K562 (cell line): ENCODE results near the gene SERINC5. TPM values are rescaled to one million over a fixed set of nuclear protein-coding genes. Genes with fewer than 3 reads are reported as not detected.
"Not testable (repeated sequence)": the region's sequence is repeated elsewhere in the genome, so short reads cannot be mapped to it uniquely, and the experiment has no call there.

Source experiments
- ATAC-seq: fragments of 200-7000 bp; cut with Tn5 transposase; 3 replicates; pipeline ENCODE4 v1.9.1; 2020; ENCODE audit warnings: moderate library complexity
- BruUV-seq: library from RNA; stranded (reverse); fragments of 400-500 nt; replicated peaks from 2 replicates; lab custom pipeline; 2021; lab: Mats Ljungman, UMichigan
- CTCF ChIA-PET: fragments of 300-600 bp; formaldehyde crosslinking; extraction: SDS; loops from one replicate; lab custom pipeline; 2021; ENCODE audit warnings: low intra/inter-chr PET ratio; lab: Yijun Ruan, JAX
- POLR2A ChIA-PET: fragments of 300-600, 350-650 bp; sonication (Branson Sonifier 250); formaldehyde crosslinking; extraction: SDS; loops from one replicate; lab custom pipeline; 2021; ENCODE audit warnings: antibody characterized with exemption, inconsistent platforms; lab: Yijun Ruan, JAX
- DNase-seq, 4 experiments: peaks; one replicate each; pipeline versions ENCODE4 v3.0.0 to v3.0.0-alpha.2; 2011 to 2018; ENCODE audit warnings: low spot score in 3 of 4, mixed read lengths in 3 of 4; ENCODE audit errors: extremely low read depth in 1 of 4
- FAIRE-seq: peaks from 2 replicates; lab custom pipeline; 2011; peaks lifted over from hg19 to GRCh38; lab: Jason Lieb, UNC
- H2AFZ ChIP-seq: 2 replicates; pipeline ENCODE4 v1.6.0; 2011; ENCODE audit warnings: low read depth, low read length, control low read depth, inconsistent platforms
- H3K27ac ChIP-seq: fragments of 200-600 bp; 3 replicates; pipeline ENCODE4 v1.8.0; 2011; ENCODE audit warnings: low read depth, mild to moderate bottlenecking, control low read depth, inconsistent platforms, low read length, moderate library complexity, mixed read lengths; ENCODE audit errors: extremely low read depth
- H3K27me3 ChIP-seq, 2 experiments: fragments of 300-600 bp in 1 of 2; 2 replicates in 1 of 2; 3 replicates in 1 of 2; pipeline versions ENCODE4 v1.6.0 to v1.8.0; 2011; ENCODE audit warnings: inconsistent platforms in 2 of 2, low read length in 2 of 2, mild to moderate bottlenecking in 1 of 2, mixed read lengths in 1 of 2, moderate library complexity in 1 of 2; ENCODE audit not compliant: control insufficient read depth in 2 of 2, insufficient read depth in 2 of 2
- H3K36me3 ChIP-seq: fragments of 300-600 bp; 3 replicates; pipeline ENCODE4 v1.8.0; 2011; ENCODE audit warnings: mild to moderate bottlenecking, low read length, inconsistent platforms; ENCODE audit not compliant: control insufficient read depth, insufficient read depth
- H3K4me1 ChIP-seq, 2 experiments: fragments of 200-600 bp in 1 of 2; replicated peaks in 1 of 2; 2 replicates in 1 of 2; 3 replicates in 1 of 2; pipeline versions ENCODE4 v1.5.1 to v1.8.0; 2011; ENCODE audit warnings: inconsistent platforms in 2 of 2, low read length in 2 of 2, mild to moderate bottlenecking in 1 of 2, mixed read lengths in 1 of 2, moderate library complexity in 1 of 2; ENCODE audit not compliant: control insufficient read depth in 2 of 2, insufficient read depth in 2 of 2
- H3K4me2 ChIP-seq: 2 replicates; pipeline ENCODE4 v1.6.1; 2011; ENCODE audit warnings: low read length, control low read depth, inconsistent platforms, mixed read lengths; ENCODE audit not compliant: insufficient read depth
- H3K4me3 ChIP-seq: fragments of 200-600 bp; sonication (generic), shearing (Covaris generic); 2 replicates; pipeline ENCODE4 v1.5.1; 2016; ENCODE audit warnings: control low read depth, inconsistent platforms
- H3K79me2 ChIP-seq: fragments of 200-600 bp; 3 replicates; pipeline ENCODE4 v1.8.0; 2011; ENCODE audit warnings: low read length, inconsistent platforms; ENCODE audit not compliant: control insufficient read depth, insufficient read depth
- H3K9ac ChIP-seq, 2 experiments: 2 replicates each; pipeline versions ENCODE4 v1.6.0 to v1.6.1; 2011; ENCODE audit warnings: low read depth in 2 of 2, low read length in 2 of 2, control low read depth in 1 of 2, inconsistent platforms in 1 of 2, mild to moderate bottlenecking in 1 of 2, mixed read lengths in 1 of 2; ENCODE audit not compliant: insufficient read depth in 1 of 2
- H3K9me1 ChIP-seq: one replicate; pipeline ENCODE4 v1.6.0; 2011; ENCODE audit warnings: inconsistent platforms, mild to moderate bottlenecking, low read length, moderate library complexity; ENCODE audit not compliant: control insufficient read depth, insufficient read depth
- H3K9me3 ChIP-seq: replicated peaks from 2 replicates; pipeline ENCODE4 v1.5.1; 2011; ENCODE audit warnings: low read depth, low read length, inconsistent platforms; ENCODE audit not compliant: control insufficient read depth, insufficient read depth
- H4K20me1 ChIP-seq: replicated peaks from 2 replicates; pipeline ENCODE4 v1.6.1; 2011; ENCODE audit warnings: low read length, inconsistent platforms, mixed read lengths; ENCODE audit not compliant: control insufficient read depth, insufficient read depth
- ADNP ChIP-seq: fragments of 200-800 bp; sonication (Bioruptor generic); IDR thresholded peaks from 2 replicates; pipeline ENCODE4 v1.6.1; 2016; ENCODE audit warnings: missing genetic modification characterization, missing compliant biosample characterization
- ATF3 ChIP-seq, 2 experiments: fragments of 450-650 bp in 1 of 2; sonication (generic) in 1 of 2; formaldehyde crosslinking in 1 of 2; IDR thresholded peaks in 1 of 2; conservative IDR thresholded peaks in 1 of 2; 2 replicates each; pipeline versions ENCODE4 v1.6.1 to v1.8.1; 2016 to 2023; ENCODE audit warnings: mild to moderate bottlenecking in 2 of 2, moderate library complexity in 2 of 2, inconsistent platforms in 1 of 2, missing genetic modification reagents in 1 of 2
- ATF7 ChIP-seq: fragments of 450-650 bp; IDR thresholded peaks from 2 replicates; pipeline ENCODE4 v1.7.1; 2014; ENCODE audit warnings: mild to moderate bottlenecking, moderate library complexity
- DPF2 ChIP-seq: fragments of 450-650 bp; IDR thresholded peaks from 2 replicates; pipeline ENCODE4 v1.6.1; 2016
- FOSL1 ChIP-seq: fragments of 200-800 bp; sonication (Bioruptor generic); conservative IDR thresholded peaks from 2 replicates; pipeline ENCODE4 v1.6.1; 2016; ENCODE audit warnings: missing genetic modification characterization, missing compliant biosample characterization
- JUN ChIP-seq, 2 experiments: sonication (generic) in 1 of 2; formaldehyde crosslinking in 1 of 2; IDR thresholded peaks; 2 replicates each; pipeline versions ENCODE4 v1.6.1 to v1.8.0; 2012 to 2022; ENCODE audit warnings: borderline replicate concordance in 2 of 2, mild to moderate bottlenecking in 2 of 2, improper control_type of control experiment in 1 of 2, low read depth in 1 of 2, low read length in 1 of 2, missing genetic modification reagents in 1 of 2
- JUND ChIP-seq, 2 experiments: IDR thresholded peaks; 2 replicates in 1 of 2; 3 replicates in 1 of 2; pipeline ENCODE4 v1.6.1; 2011; ENCODE audit warnings: borderline replicate concordance in 2 of 2, low read depth in 2 of 2, low read length in 2 of 2, improper control_type of control experiment in 1 of 2, missing biosample characterization in 1 of 2, missing genetic modification characterization in 1 of 2, missing genetic modification reagents in 1 of 2
- KDM1A ChIP-seq, 2 experiments: fragments of 450-650 bp; IDR thresholded peaks; 2 replicates each; pipeline ENCODE4 v1.6.1; 2016; ENCODE audit warnings: mild to moderate bottlenecking in 2 of 2
- RCOR1 ChIP-seq, 2 experiments: IDR thresholded peaks; 2 replicates each; pipeline ENCODE4 v1.6.1; 2012; ENCODE audit warnings: low read depth in 2 of 2, low read length in 2 of 2, borderline replicate concordance in 1 of 2, improper control_type of control experiment in 1 of 2
- SMARCE1 ChIP-seq: fragments of 450-650 bp; IDR thresholded peaks from 2 replicates; pipeline ENCODE4 v1.7.1; 2016; ENCODE audit warnings: mild to moderate bottlenecking
- ZNF766 ChIP-seq: fragments of 200-800 bp; sonication (Bioruptor generic); conservative IDR thresholded peaks from 2 replicates; pipeline ENCODE4 v1.6.1; 2016; ENCODE audit warnings: missing genetic modification characterization, missing compliant biosample characterization
- WGBS: fragments of 100-300 bp; shearing (Covaris generic); methylation state at CpG from one replicate; pipeline ENCODE4 v1.1.6; 2016; ENCODE audit warnings: low coverage, mixed read lengths; ENCODE audit not compliant: insufficient coverage; ENCODE audit errors: missing lambda C conversion rate; 5-methylcytosine and 5-hydroxymethylcytosine counted together
- in situ Hi-C: fragments of 300-500 bp; cut with MboI; formaldehyde crosslinking; loops from 4 replicates; pipeline ENCODE4 v1.15.0; 2018; ENCODE audit warnings: inconsistent platforms, mixed read lengths
- intact Hi-C: fragments of 100-400 bp; cut with micrococcal nuclease; formaldehyde crosslinking; loops from 2 replicates; pipeline ENCODE4 v1.14.2; 2022
- polyA plus RNA-seq, 8 experiments: library from polyadenylated mRNA; depleted of rRNA in 4 of 8; stranded (reverse) in 5 of 8; unstranded in 3 of 8; fragments of >200 nt; fragmentation: Nextera tagmentation in 2 of 8; fragmentation: Illumina TruSeq in 1 of 8; extraction: Ambion mirVana in 2 of 8; extraction: Trizol in 1 of 8; gene quantifications; 2 replicates each; pipeline versions ENCODE4 v1.2.1 to v1.2.3, GENCODE V29; 2011 to 2014; ENCODE audit warnings: inconsistent platforms in 1 of 8, missing spikeins in 1 of 8
- total RNA-seq, 7 experiments: library from RNA; depleted of rRNA in 6 of 7; stranded (reverse); fragments of >200 nt in 6 of 7; fragmentation: Illumina TruSeq in 2 of 7; extraction: Trizol in 2 of 7; gene quantifications; 2 replicates each; pipeline versions ENCODE4 v1.2.1 to v1.2.3, GENCODE V29; 2011 to 2021; ENCODE audit warnings: low replicate concordance in 1 of 7

Gene SERINC5
- total and polyA plus RNA-seq, 9 of the 15 experiments (the other 6 are each of a cell fraction or from before 2014, with no cell fraction given) = 1.4 to 7.9 (median 3.7) TPM

DNA sequence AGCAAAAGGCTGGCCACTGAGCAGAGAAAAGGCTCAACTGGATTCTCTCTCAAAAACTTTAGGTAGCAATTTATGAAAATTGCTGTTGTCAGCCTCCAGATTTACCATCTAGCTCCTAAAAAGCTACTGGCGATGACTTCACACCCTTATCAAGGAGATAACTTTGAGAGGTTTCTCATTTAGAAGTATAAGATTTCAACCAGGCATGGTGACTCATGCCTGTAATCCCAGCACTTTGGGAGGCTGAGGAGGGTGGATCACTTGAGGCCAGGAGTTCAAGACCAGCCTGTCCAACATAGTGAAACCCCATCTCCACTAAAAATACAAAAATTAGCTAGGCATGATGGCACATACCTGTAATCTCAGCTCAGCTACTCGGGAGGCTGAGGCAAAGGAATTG lies 14.7 kb upstream of the SERINC5 start:
- in situ Hi-C loops; CTCF ChIA-PET; BruUV-seq; H3K9me3 ChIP-seq; H3K79me2 ChIP-seq; H4K20me1 ChIP-seq; H3K4me3 ChIP-seq; H3K4me1 ChIP-seq; FAIRE-seq; H3K9me1 ChIP-seq; H3K36me3 ChIP-seq; H2AFZ ChIP-seq; H3K27me3 ChIP-seq; H3K4me2 ChIP-seq; ATAC-seq; H3K9ac ChIP-seq; intact Hi-C loops; H3K27ac ChIP-seq; TF ChIP-seq JUN (CRISPR knock-in tag; IDR thresholded peaks at IDR 0.05; ENCODE audit: borderline replicate concordance); ATF3 (CRISPR knock-in tag; conservative IDR thresholded peaks at IDR 0.05): not testable (repeated sequence)
- peak; percentile 88 for TF ChIP-seq ADNP (tag)
- 0 out of 4 replicates have a peak, but pooled peaks of 1 of the 2 experiments have one; percentile 36 for TF ChIP-seq RCOR1 (IDR thresholded peaks at IDR 0.05; ENCODE audit: borderline replicate concordance in 1 of 2, low read depth in 2 of 2, low read length in 2 of 2)
- peak; percentile 44; the same call in 1 of the 2 replicates for TF ChIP-seq SMARCE1
- TF ChIP-seq FOSL1 = peak; percentile 77
- peak; percentile 38; the same call in 1 of the 2 replicates for TF ChIP-seq ATF7
- TF ChIP-seq KDM1A (IDR thresholded peaks at IDR 0.05) = peak; percentile 35 to 62; a peak in 3 of 4 replicates
- TF ChIP-seq JUN (IDR thresholded peaks at IDR 0.05; ENCODE audit: borderline replicate concordance, low read depth, low read length) = 0 out of 2 replicates have a peak, but pooled peaks have one; percentile 33
- peak; percentile 88 for TF ChIP-seq ATF3 (IDR thresholded peaks at IDR 0.05)
- peak; percentile 73 for TF ChIP-seq JUND (IDR thresholded peaks at IDR 0.05; ENCODE audit: borderline replicate concordance, low read depth, low read length)
- TF ChIP-seq JUND (tag; IDR thresholded peaks at IDR 0.05; ENCODE audit: borderline replicate concordance, low read depth, low read length) = peak; percentile 85; the same call in 2 of the 3 replicates
- peak; percentile 99 for TF ChIP-seq ZNF766 (CRISPR knock-in tag)
- TF ChIP-seq DPF2 = 0 out of 2 replicates have a peak, but pooled peaks have one; percentile 15
- WGBS = 0% methylated on average over 2 of the region's 2 CpGs
- peak in 1 of 4 experiments; percentile 20 for DNase-seq
- POLR2A ChIA-PET = interaction anchor here (0.6 to 0.9 kb wide), 2 partner anchors 13 to 47 kb away, joined by 3 to 6 read pairs; no protein-coding TSS in a partner anchor
